Head of caudate nucleus (tissue), 42 donors: ENCODE measurements around the gene BTBD7.

Experiments
- DNase-seq, 42 donors: peaks; one replicate each; pipeline versions ENCODE4 v3.0.0 to v3.0.0-alpha.2; 2020 to 2021; ENCODE audit warnings: mixed read lengths in 7 of 42
- intact Hi-C: fragments of 100-400 bp; cut with DNase I; formaldehyde crosslinking; loops from one replicate; pipeline ENCODE4 v1.15.0; 2022

The BTBD7 gene

GRCh38 chr14:93311082-93311481 lies 21.8 kb downstream of the BTBD7 start:
- intact Hi-C loops = no loop called here

DNA sequence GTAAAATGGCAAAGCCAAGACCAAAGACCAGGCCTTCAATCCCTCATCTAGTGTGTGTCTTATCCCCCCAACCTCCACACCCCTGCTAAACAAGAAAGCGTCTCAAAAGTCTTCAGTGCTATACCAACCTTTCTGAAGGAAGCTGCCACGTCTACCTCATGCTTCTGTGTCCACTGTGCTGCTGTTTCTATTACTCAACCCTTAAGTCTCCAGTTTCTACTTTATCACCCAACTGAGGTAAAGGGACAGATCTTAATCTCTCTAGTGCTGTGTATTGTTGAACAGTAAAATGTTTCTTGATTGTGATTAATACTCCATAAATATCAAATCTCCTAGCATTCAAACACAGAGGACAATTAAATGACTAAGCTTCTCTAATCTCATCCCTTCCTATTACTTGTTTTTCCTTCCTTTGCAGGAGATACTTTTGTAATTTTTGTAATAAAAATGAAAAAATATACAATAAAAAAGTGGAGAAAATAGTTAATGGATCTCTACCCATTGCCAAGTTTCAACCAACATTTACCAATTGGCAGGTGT lies 23.3 kb downstream of the BTBD7 start:
- DNase-seq = no peak
- intact Hi-C loops = no loop called here

More at GRCh38 chr14:93311082-93311481, 21.8 kb downstream of the BTBD7 start:
- no peak for DNase-seq

GRCh38 chr14:93308686-93309345 lies 24.0 kb downstream of the BTBD7 start:
- DNase-seq = no peak
- intact Hi-C loops = no loop called here

GRCh38 chr14:93306812-93307211 lies 26.0 kb downstream of the BTBD7 start:
- intact Hi-C loops = no loop called here
- no peak for DNase-seq

DNA sequence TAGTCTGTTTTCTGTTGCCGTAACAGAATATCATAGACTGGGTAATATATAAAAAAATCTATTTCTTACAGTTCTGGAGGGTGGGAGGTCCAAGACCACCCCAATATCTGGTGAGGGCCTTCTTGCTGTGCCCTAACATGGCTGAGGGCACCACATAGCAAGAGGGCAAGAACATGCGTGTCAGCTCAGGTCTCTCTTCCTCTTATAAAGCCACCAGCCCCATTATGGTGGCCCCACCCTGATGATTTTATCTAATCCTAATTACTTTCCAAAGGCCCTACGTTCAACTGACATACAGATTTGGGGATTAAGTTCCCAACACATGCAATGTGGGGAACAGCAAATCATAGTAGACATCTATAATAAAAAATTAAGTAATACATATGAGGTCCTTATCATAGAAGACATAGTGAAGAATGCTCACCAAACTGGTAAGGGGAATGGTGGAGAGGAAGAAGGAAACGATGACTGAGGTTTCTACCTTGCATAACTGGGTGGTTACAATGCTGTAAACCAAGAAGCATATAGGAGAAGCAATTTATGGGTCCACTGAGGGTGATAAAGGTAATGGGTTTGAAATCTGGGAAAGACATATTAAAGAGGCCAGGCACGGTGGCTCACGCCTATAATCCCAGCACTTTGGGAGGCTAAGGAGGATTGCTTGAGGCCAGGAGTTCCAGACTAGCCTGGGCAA lies 27.0 kb downstream of the BTBD7 start:
- intact Hi-C loops = no loop called here
- no peak for DNase-seq

DNA sequence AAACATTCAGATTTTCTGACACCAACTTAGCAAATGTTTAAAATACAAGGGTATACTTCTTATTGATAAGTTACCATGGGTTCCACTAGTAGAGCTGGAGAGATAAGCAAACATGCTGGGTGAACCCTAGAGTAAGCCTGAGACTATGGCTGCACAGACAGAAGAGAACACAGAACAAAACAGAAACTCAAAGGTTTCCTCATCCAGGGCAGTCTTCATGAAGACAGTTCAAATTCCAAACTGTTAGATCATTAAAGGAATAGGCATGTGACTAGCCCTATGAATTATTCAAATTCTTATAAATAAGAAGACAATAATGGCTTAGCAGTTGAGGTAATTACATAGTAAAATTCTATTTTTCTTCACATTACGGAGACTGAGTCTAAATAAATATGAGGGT lies 28.1 kb downstream of the BTBD7 start:
- no peak for DNase-seq
- intact Hi-C loops = no loop called here

GRCh38 chr14:93303659-93304058 lies 29.2 kb downstream of the BTBD7 start:
- peak in 25 of 42 donors; percentile 10 to 74 (median 41) for DNase-seq

DNA sequence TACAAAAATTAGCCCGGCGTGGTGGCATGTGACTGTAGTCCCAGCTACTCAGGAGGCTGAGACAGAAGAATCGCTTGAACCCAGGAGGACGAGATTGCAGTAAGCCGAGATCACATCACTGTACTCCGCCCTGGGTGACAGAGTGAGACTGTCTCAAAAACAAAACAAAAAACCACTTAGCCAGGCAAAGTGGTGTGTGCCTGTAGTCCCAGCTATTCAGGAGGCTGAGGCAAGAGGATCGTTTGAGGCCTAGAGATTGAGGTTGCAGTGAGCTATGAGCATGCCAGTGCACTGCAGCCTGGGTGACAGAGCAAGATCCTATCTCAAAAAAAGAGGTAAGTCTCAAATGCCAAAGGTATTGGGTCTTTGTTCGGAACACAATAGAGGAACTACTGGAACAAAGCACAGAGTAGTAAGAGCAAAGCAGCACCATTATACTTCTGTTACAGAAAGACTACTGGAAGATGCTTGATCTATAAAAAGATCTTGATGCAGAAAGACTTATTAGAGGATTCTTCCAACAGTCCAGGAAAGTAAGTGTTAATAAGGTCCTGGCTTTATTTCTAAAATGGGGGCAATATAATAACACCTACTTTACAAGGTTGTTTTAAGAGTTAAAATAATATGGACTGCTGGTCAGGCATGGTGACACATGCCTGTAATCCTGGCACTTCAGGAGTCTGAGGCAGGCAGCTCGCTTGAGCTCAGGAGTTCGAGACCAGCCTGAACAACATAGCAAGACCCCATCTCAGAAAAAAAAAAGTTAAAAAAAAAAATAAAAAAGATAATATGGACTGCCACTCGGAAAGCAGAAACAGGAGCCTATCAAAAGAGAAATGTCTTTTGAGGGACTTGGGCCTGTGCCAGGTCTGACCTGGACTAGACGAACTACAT lies 29.9 kb downstream of the BTBD7 start:
- intact Hi-C loops = no loop called here
- peak in 2 of 42 donors; percentile 11 to 24 for DNase-seq

More at GRCh38 chr14:93303659-93304058, 29.2 kb downstream of the BTBD7 start:
- intact Hi-C loops = no loop called here

- DNase-seq = no peak
- intact Hi-C loops = no loop called here
Observed at GRCh38 chr14:93301821-93302447, 30.9 kb downstream of the BTBD7 start.

DNA sequence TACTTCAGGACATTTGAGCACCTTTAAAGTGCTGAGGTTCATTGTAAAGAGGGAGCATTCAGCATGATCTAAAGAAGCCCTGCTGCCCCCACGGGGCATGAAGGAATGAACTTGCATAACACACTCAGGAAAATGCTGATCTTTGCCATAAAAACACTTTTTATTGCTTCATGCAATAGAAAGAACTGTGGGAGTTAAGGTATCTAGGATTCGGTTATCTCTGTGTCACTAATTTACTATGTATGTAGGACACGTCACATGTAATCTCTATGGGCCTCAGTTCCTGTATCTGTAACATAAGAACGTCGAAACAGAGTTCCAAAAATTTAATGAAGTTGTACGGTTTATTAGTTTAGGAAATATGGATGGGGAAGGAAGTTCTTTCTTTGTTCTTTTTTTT lies 33.0 kb downstream of the BTBD7 start:
- DNase-seq = peak in 3 of 42 donors; percentile 20 to 46 (median 35)
- intact Hi-C loops = no loop called here

DNA sequence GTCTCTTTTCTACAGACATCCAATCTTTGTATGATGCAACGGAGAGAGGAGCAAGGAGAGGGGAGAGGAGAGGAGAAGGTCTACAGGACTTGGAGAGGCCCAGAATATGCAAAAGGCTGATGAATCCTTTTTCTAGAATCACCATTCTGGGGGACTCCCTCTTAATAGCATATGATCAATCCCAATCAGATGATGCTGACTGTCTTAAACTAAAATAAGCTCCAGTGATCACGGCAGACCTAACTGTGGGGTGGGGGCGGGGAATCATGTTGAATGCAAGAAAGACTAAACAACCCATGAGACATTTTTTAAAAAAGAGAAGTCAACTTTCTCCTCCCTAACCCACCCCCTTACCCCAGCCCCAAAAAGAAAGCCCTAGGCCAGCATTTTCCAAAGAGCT lies 33.4 kb downstream of the BTBD7 start:
- DNase-seq = no peak
- intact Hi-C loops = no loop called here

- intact Hi-C loops = no loop called here
Observed at GRCh38 chr14:93295541-93296220, 37.2 kb downstream of the BTBD7 start.

GRCh38 chr14:93286212-93286890 lies 46.5 kb downstream of the BTBD7 start:
- intact Hi-C loops = no loop called here
- no peak for DNase-seq

More at GRCh38 chr14:93295541-93296220, 37.2 kb downstream of the BTBD7 start:
- no peak for DNase-seq

- intact Hi-C loops = no loop called here
- DNase-seq = no peak
Observed at GRCh38 chr14:93285044-93285443, 47.8 kb downstream of the BTBD7 start.

DNA sequence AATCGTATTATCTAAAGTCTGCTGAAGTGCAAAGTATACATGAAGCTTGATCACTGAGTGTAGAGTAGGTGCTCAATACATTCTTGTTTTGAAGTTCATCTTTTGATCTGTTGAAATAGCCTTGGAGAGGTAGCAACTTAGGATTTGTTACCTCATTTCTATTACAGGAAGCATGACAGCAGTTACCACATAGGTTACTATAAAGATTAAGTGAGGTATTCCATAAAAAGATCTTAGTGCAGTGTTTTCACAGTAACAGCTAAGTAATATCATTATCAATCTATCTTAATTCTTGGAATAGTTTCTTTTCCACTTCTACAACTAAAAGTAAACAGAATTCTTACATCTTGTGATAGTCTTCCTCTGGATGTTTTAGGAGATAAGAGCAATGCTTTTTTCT lies 50.9 kb downstream of the BTBD7 start:
- intact Hi-C loops = no loop called here
- DNase-seq = no peak

DNA sequence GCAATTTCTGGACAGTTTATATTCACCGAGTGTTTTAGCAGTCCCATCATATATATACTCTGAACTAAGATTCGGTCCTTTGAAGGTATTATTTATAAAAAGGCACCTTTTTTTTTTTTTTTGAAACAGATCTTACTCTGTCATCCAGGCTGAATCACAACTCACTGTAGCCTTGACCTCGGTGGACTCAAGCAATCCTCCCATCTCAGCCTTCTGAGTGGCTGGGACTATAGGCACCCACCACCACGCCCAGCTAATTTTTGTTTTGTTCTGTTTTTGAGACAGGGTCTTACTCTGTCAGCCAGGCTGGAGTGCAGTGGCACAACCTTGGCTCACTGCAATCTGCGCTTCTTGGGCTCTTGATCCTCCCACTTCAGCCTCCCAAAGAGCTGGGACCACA lies 52.1 kb downstream of the BTBD7 start:
- no peak for DNase-seq
- intact Hi-C loops = no loop called here

GRCh38 chr14:93276031-93276716 lies 56.7 kb downstream of the BTBD7 start:
- intact Hi-C loops = no loop called here

More at GRCh38 chr14:93276031-93276716, 56.7 kb downstream of the BTBD7 start:
- no peak for DNase-seq
